Spleen (tissue), 7 donors: Measurements from ENCODE around the gene CHID1.

Source experiments
- POLR2A ChIP-seq, 3 donors: fragments of 450-650 bp; IDR thresholded peaks; one replicate each; pipeline ENCODE4 v1.5.1; 2017; ENCODE audit warnings: antibody characterized with exemption in 3 of 3, mild to moderate bottlenecking in 1 of 3
- TF ChIP-seq, protein P1 (sequence below), 11 experiments: fragments of 200-600 bp in 7 of 11; fragments of 450-650 bp in 4 of 11; sonication (generic) in 4 of 11; IDR thresholded peaks in 8 of 11; conservative IDR thresholded peaks in 3 of 11; 1 replicate in 7 of 11; 2 replicates in 4 of 11; pipeline versions ENCODE4 v1.4.0 to v1.8.0; 2016 to 2021; ENCODE audit warnings: antibody characterized with exemption in 11 of 11, inconsistent platforms in 4 of 11, mild to moderate bottlenecking in 1 of 11
- donor health status: DM: no; HTN: no; CAD: no; lungs with moderate emphysema.
- donor health status: DM: no; HTN: no; CAD: no.
- donor health status: DM: no; HTN: no; CAD: no.

- TF ChIP-seq, protein P1, sequence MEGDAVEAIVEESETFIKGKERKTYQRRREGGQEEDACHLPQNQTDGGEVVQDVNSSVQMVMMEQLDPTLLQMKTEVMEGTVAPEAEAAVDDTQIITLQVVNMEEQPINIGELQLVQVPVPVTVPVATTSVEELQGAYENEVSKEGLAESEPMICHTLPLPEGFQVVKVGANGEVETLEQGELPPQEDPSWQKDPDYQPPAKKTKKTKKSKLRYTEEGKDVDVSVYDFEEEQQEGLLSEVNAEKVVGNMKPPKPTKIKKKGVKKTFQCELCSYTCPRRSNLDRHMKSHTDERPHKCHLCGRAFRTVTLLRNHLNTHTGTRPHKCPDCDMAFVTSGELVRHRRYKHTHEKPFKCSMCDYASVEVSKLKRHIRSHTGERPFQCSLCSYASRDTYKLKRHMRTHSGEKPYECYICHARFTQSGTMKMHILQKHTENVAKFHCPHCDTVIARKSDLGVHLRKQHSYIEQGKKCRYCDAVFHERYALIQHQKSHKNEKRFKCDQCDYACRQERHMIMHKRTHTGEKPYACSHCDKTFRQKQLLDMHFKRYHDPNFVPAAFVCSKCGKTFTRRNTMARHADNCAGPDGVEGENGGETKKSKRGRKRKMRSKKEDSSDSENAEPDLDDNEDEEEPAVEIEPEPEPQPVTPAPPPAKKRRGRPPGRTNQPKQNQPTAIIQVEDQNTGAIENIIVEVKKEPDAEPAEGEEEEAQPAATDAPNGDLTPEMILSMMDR (IDR thresholded peaks at IDR 0.05 in 8 of 11, conservative IDR thresholded peaks at IDR 0.05 in 3 of 11) = no peak
- TF ChIP-seq POLR2A (IDR thresholded peaks at IDR 0.05) = no peak
Observed at GRCh38 chr11:871472-871871, 39.1 kb downstream of the CHID1 start.
